ENCODE measurements around the gene NELFB. TPM values are rescaled to one million over a fixed set of nuclear protein-coding genes. Genes with fewer than 3 reads are reported as not detected.

NELFB gene
- total RNA-seq, 1 experiment from 2014 or later = 40.5 TPM

GRCh38 chr9:137263506-137263905 lies 8.4 kb downstream of the NELFB start:
- Mint-ChIP-seq H3K4me1 (ENCODE audit: insufficient read depth, unreplicated experiment) (peaks cover 7% of the 10 kb centered on the region), H3K27ac (ENCODE audit: low read depth, unreplicated experiment) (no peak overlapping the region), H3K27me3 (ENCODE audit: insufficient read depth, unreplicated experiment) (no peaks in the 10 kb centered on the region), H3K4me3 (ENCODE audit: unreplicated experiment) (no peak overlapping the region), H3K36me3 (ENCODE audit: insufficient read depth, unreplicated experiment) (peaks cover 49% of the 10 kb centered on the region), H3K9me3 (ENCODE audit: unreplicated experiment) (no peaks in the 10 kb centered on the region)
- BruUV-seq (replicated peaks) = no TSS peak
- TF ChIP-seq CTCF (IDR thresholded peaks at IDR 0.05; ENCODE audit: unreplicated experiment) = no peak
- POLR2A ChIA-PET = interaction anchor here (0.5 kb wide), 1 partner anchor 8 kb away, joined by 3 read pairs; no protein-coding TSS in a partner anchor
- intact Hi-C loops (cut with micrococcal nuclease) = no loop called here
- DNase-seq (ENCODE audit: unreplicated experiment) = no peak
- CTCF ChIA-PET = interaction anchor here (0.6 to 1.1 kb wide), 3 partner anchors 11 to 196 kb away, joined by 3 to 4 read pairs (median 3); no protein-coding TSS in a partner anchor

GRCh38 chr9:137264067-137264466 lies 8.9 kb downstream of the NELFB start:
- no peaks in the 10 kb centered on the region for H3K27me3 Mint-ChIP-seq (ENCODE audit: insufficient read depth, unreplicated experiment)
- intact Hi-C loops (cut with micrococcal nuclease) = no loop called here
- DNase-seq (ENCODE audit: unreplicated experiment) = no peak
- TF ChIP-seq CTCF (IDR thresholded peaks at IDR 0.05; ENCODE audit: unreplicated experiment) = no peak
- BruUV-seq (replicated peaks) = no TSS peak
- ChIA-PET CTCF (interaction anchor here (0.7 kb wide), 1 partner anchor 23 kb away, joined by 3 read pairs; the partner anchor contains the start of gene TUBB4B), POLR2A (interaction anchor here (1.9 kb wide), 1 partner anchor 10 kb away, joined by 4 read pairs; no protein-coding TSS in a partner anchor)
- no peak overlapping the region for H3K4me3 Mint-ChIP-seq (ENCODE audit: unreplicated experiment)
- H3K9me3 Mint-ChIP-seq (ENCODE audit: unreplicated experiment) = no peaks in the 10 kb centered on the region
- H3K27ac Mint-ChIP-seq (ENCODE audit: low read depth, unreplicated experiment) = no peak overlapping the region
- peaks cover 12% of the 10 kb centered on the region for H3K4me1 Mint-ChIP-seq (ENCODE audit: insufficient read depth, unreplicated experiment)
- H3K36me3 Mint-ChIP-seq (ENCODE audit: insufficient read depth, unreplicated experiment) = peaks cover 43% of the 10 kb centered on the region

GRCh38 chr9:137265496-137266161 lies 10.5 kb downstream of the NELFB start:
- ChIA-PET CTCF (interaction anchor here (0.6 to 0.9 kb wide), 3 partner anchors 11 to 136 kb away, joined by 3 to 4 read pairs (median 3); no protein-coding TSS in a partner anchor), POLR2A (interaction anchor here (0.7 to 1.9 kb wide), 4 partner anchors 9 to 46 kb away, joined by 3 to 5 read pairs (median 4); no protein-coding TSS in a partner anchor)
- peaks cover 49% of the 10 kb centered on the region for H3K36me3 Mint-ChIP-seq (ENCODE audit: insufficient read depth, unreplicated experiment)
- TF ChIP-seq CTCF (IDR thresholded peaks at IDR 0.05; ENCODE audit: unreplicated experiment) = no peak
- BruUV-seq (replicated peaks) = no TSS peak
- H3K27me3 Mint-ChIP-seq (ENCODE audit: insufficient read depth, unreplicated experiment) = no peaks in the 10 kb centered on the region
- no peaks in the 10 kb centered on the region for H3K9me3 Mint-ChIP-seq (ENCODE audit: unreplicated experiment)
- no peak overlapping the region for H3K4me3 Mint-ChIP-seq (ENCODE audit: unreplicated experiment)
- H3K27ac Mint-ChIP-seq (ENCODE audit: low read depth, unreplicated experiment) = no peak overlapping the region
- DNase-seq (ENCODE audit: unreplicated experiment) = no peak
- peaks cover 12% of the 10 kb centered on the region for H3K4me1 Mint-ChIP-seq (ENCODE audit: insufficient read depth, unreplicated experiment)
- intact Hi-C loops (cut with micrococcal nuclease) = no loop called here

- peaks cover 48% of the 10 kb centered on the region for H3K36me3 Mint-ChIP-seq (ENCODE audit: insufficient read depth, unreplicated experiment)
- no peaks in the 10 kb centered on the region for H3K9me3 Mint-ChIP-seq (ENCODE audit: unreplicated experiment)
- H3K27ac Mint-ChIP-seq (ENCODE audit: low read depth, unreplicated experiment) = no peak overlapping the region
- DNase-seq (ENCODE audit: unreplicated experiment) = no peak
- no peak for TF ChIP-seq CTCF (IDR thresholded peaks at IDR 0.05; ENCODE audit: unreplicated experiment)
- peaks cover 12% of the 10 kb centered on the region for H3K4me1 Mint-ChIP-seq (ENCODE audit: insufficient read depth, unreplicated experiment)
- no peak overlapping the region for H3K4me3 Mint-ChIP-seq (ENCODE audit: unreplicated experiment)
- intact Hi-C loops (cut with micrococcal nuclease) = no loop called here
- no peaks in the 10 kb centered on the region for H3K27me3 Mint-ChIP-seq (ENCODE audit: insufficient read depth, unreplicated experiment)
- BruUV-seq (replicated peaks) = no TSS peak
- ChIA-PET CTCF (interaction anchor here (0.6 to 0.9 kb wide), 3 partner anchors 11 to 136 kb away, joined by 3 to 4 read pairs (median 3); no protein-coding TSS in a partner anchor), POLR2A (interaction anchor here (0.8 to 1.0 kb wide), 2 partner anchors 10 to 21 kb away, joined by 3 read pairs; no protein-coding TSS in a partner anchor)
Measured at GRCh38 chr9:137266162-137266527, 11.0 kb downstream of the NELFB start.
